OCI-LY1 (cell line): ENCODE results near the gene LDAH.
A peak's percentile ranks its signal among the peaks of the same experiment; 100 is the strongest.

Source experiments
- H2AFZ ChIP-seq: fragments of 200-600 bp; sonication (generic), shearing (Covaris generic); 2 replicates; pipeline ENCODE4 v1.6.0; 2014; ENCODE audit warnings: antibody characterized with exemption, mild to moderate bottlenecking, low read length
- H3F3A ChIP-seq: fragments of 200-600 bp; sonication (generic), shearing (Covaris generic); 2 replicates; pipeline ENCODE4 v1.6.0; 2014; ENCODE audit warnings: mild to moderate bottlenecking, antibody characterized with exemption, low read length, moderate library complexity; ENCODE audit not compliant: insufficient read depth
- H3K27ac ChIP-seq: fragments of 200-600 bp; sonication (generic); 2 replicates; pipeline ENCODE4 v1.5.1; 2014; ENCODE audit warnings: low read length, mixed run types, mild to moderate bottlenecking, low read depth; ENCODE audit not compliant: poor library complexity, severe bottlenecking
- H3K27me3 ChIP-seq: fragments of 200-600 bp; sonication (generic); 2 replicates; pipeline ENCODE4 v1.6.0; 2014; ENCODE audit warnings: antibody characterized with exemption, mild to moderate bottlenecking, low read length, moderate library complexity; ENCODE audit not compliant: insufficient read depth
- H3K36me3 ChIP-seq: fragments of 200-600 bp; sonication (generic); 2 replicates; pipeline ENCODE4 v1.6.1; 2014; ENCODE audit warnings: mild to moderate bottlenecking, antibody characterized with exemption, low read length, moderate library complexity, mixed read lengths; ENCODE audit not compliant: insufficient read depth
- H3K4me1 ChIP-seq: fragments of 200-600 bp; sonication (generic); 2 replicates; pipeline ENCODE4 v1.5.1; 2014; ENCODE audit warnings: mild to moderate bottlenecking, low read length, moderate library complexity; ENCODE audit not compliant: insufficient read depth, severe bottlenecking
- H3K4me2 ChIP-seq: fragments of 200-600 bp; sonication (generic), shearing (Covaris generic); 2 replicates; pipeline ENCODE4 v1.6.1; 2014; ENCODE audit warnings: low read length
- H3K4me3 ChIP-seq: fragments of 200-600 bp; sonication (generic); 2 replicates; pipeline ENCODE4 v1.5.1; 2014; ENCODE audit warnings: low read length, low read depth, mild to moderate bottlenecking, mixed read lengths; ENCODE audit not compliant: poor library complexity, severe bottlenecking
- H3K79me2 ChIP-seq: fragments of 200-600 bp; shearing (Covaris generic); 2 replicates; pipeline ENCODE4 v1.6.1; 2016; ENCODE audit warnings: mixed run types, low read length, mixed read lengths; ENCODE audit not compliant: insufficient read depth
- H3K9ac ChIP-seq: fragments of 200-600 bp; sonication (generic), shearing (Covaris generic); 2 replicates; pipeline ENCODE4 v1.6.1; 2014; ENCODE audit warnings: mild to moderate bottlenecking, low read length, mixed read lengths
- H3K9me2 ChIP-seq: fragments of 200-600 bp; sonication (generic), shearing (Covaris generic); 2 replicates; pipeline ENCODE4 v1.6.1; 2014; ENCODE audit warnings: low read depth, mild to moderate bottlenecking, low read length, mixed read lengths
- H3K9me3 ChIP-seq: fragments of 200-600 bp; shearing (Covaris generic); 2 replicates; pipeline ENCODE4 v1.6.1; 2014; ENCODE audit warnings: low read length, mixed read lengths
- H4K20me1 ChIP-seq: fragments of 200-600 bp; sonication (generic), shearing (Covaris generic); 2 replicates; pipeline ENCODE4 v1.6.0; 2016; ENCODE audit warnings: mild to moderate bottlenecking, low read length; ENCODE audit not compliant: insufficient read depth
- CTCF ChIP-seq: fragments of 200-600 bp; sonication (generic), shearing (Covaris generic); IDR thresholded peaks from 2 replicates; pipeline ENCODE4 v1.5.1; 2017; ENCODE audit warnings: mild to moderate bottlenecking, antibody characterized with exemption, low read length, moderate library complexity, mixed read lengths
- EZH2 ChIP-seq: fragments of 200-600 bp; sonication (generic), shearing (Covaris generic); IDR thresholded peaks from 2 replicates; pipeline ENCODE4 v1.8.0; 2017; ENCODE audit warnings: borderline replicate concordance, mixed run types, mild to moderate bottlenecking, antibody characterized with exemption, low read length, moderate library complexity, mixed read lengths

LDAH gene

GRCh38 chr2:20680744-20681375 is 142.0 kb downstream of the LDAH start:
- H3K4me3 ChIP-seq = no peak overlapping the region
- H2AFZ ChIP-seq = no peak overlapping the region
- peaks cover 33% of the 10 kb centered on the region for H3K4me1 ChIP-seq
- H3F3A ChIP-seq = no peaks in the 10 kb centered on the region
- TF ChIP-seq EZH2 = no peak
- TF ChIP-seq CTCF = no peak
- no peaks in the 10 kb centered on the region for H4K20me1 ChIP-seq
- H3K9me2 ChIP-seq = no peaks in the 10 kb centered on the region
- no peak overlapping the region for H3K9ac ChIP-seq
- H3K36me3 ChIP-seq = peaks cover 21% of the 10 kb centered on the region; the same call in 1 of the 2 replicates
- no peak overlapping the region for H3K4me2 ChIP-seq
- H3K27me3 ChIP-seq = no peaks in the 10 kb centered on the region
- H3K9me3 ChIP-seq = no peaks in the 10 kb centered on the region
- H3K27ac ChIP-seq = no peak overlapping the region
- no peaks in the 10 kb centered on the region for H3K79me2 ChIP-seq

- Histone ChIP-seq H3K4me3 (no peak overlapping the region), H3K4me1 (peaks cover 33% of the 10 kb centered on the region), H3K79me2 (no peaks in the 10 kb centered on the region), H3K9me3 (no peaks in the 10 kb centered on the region), H3F3A (no peaks in the 10 kb centered on the region), H3K9ac (no peak overlapping the region), H3K36me3 (0 out of 2 replicates have a peak, but pooled peaks cover 4% of the 10 kb centered on the region), H4K20me1 (no peaks in the 10 kb centered on the region), H3K4me2 (no peak overlapping the region), H3K9me2 (no peaks in the 10 kb centered on the region), H3K27ac (no peak overlapping the region), H2AFZ (no peak overlapping the region), H3K27me3 (no peaks in the 10 kb centered on the region)
- no peak for TF ChIP-seq EZH2
- TF ChIP-seq CTCF = no peak
These were observed 144.1 kb downstream of the LDAH start for GRCh38 chr2:20678780-20679179.

GRCh38 chr2:20678086-20678395 is 144.9 kb downstream of the LDAH start:
- H3K79me2 ChIP-seq = no peaks in the 10 kb centered on the region
- no peaks in the 10 kb centered on the region for H3K9me2 ChIP-seq
- H4K20me1 ChIP-seq = no peaks in the 10 kb centered on the region
- peak overlapping the region; percentile 80 for H3K27ac ChIP-seq
- H2AFZ ChIP-seq = no peak overlapping the region
- H3F3A ChIP-seq = no peaks in the 10 kb centered on the region
- H3K4me3 ChIP-seq = no peak overlapping the region
- H3K9me3 ChIP-seq = no peaks in the 10 kb centered on the region
- peak overlapping the region; percentile 45; the same call in 1 of the 2 replicates for H3K4me2 ChIP-seq
- H3K36me3 ChIP-seq = 0 out of 2 replicates have a peak, but pooled peaks cover 2% of the 10 kb centered on the region
- H3K9ac ChIP-seq = peak overlapping the region; percentile 2; the same call in 1 of the 2 replicates
- no peak for TF ChIP-seq CTCF
- TF ChIP-seq EZH2 = no peak
- no peaks in the 10 kb centered on the region for H3K27me3 ChIP-seq
- peaks cover 33% of the 10 kb centered on the region for H3K4me1 ChIP-seq
